ENCODE measurements around the gene TPP1. TPM values are rescaled to one million over a fixed set of nuclear protein-coding genes. Genes with fewer than 3 reads are reported as not detected.

The TPP1 gene
- total and polyA plus RNA-seq, 9 of the 15 experiments (the other 6 are each of a cell fraction or from before 2014, with no cell fraction given): 7.5 to 75.8 (median 15.7) TPM

- TF ChIP-seq FOXM1 (IDR thresholded peaks at IDR 0.05; ENCODE audit: low read depth) (no peak), FOXM1 (CRISPR knock-in tag; IDR thresholded peaks at IDR 0.05; ENCODE audit: low read depth) (peak; percentile 96; the same call in 1 of the 2 replicates), E2F5 (CRISPR knock-in tag; IDR thresholded peaks at IDR 0.05) (no peak), CREB3L1 (IDR thresholded peaks at IDR 0.05; ENCODE audit: borderline replicate concordance, low read depth) (peak; percentile 85; the same call in 1 of the 2 replicates), FIP1L1 (IDR thresholded peaks at IDR 0.05; ENCODE audit: low read depth, low read length, poor library complexity, severe bottlenecking) (no peak), TOE1 (IDR thresholded peaks at IDR 0.05; ENCODE audit: borderline replicate concordance) (peak; percentile 71; the same call in 1 of the 2 replicates), TOE1 (CRISPR knock-in tag; IDR thresholded peaks at IDR 0.05; ENCODE audit: borderline replicate concordance, low read depth) (no peak; the same call in 1 of the 2 replicates), NCOR1 (IDR thresholded peaks at IDR 0.05) (peak; percentile 71), TRIM24 (IDR thresholded peaks at IDR 0.05) (0 out of 4 replicates have a peak, but pooled peaks of 1 of the 2 experiments have one; percentile 13), MGA (IDR thresholded peaks at IDR 0.05) (peak; percentile 75), C11orf30 (IDR thresholded peaks at IDR 0.05; ENCODE audit: low read depth) (peak; percentile 79), ZBTB17 (CRISPR knock-in tag; IDR thresholded peaks at IDR 0.05) (no peak), TBP (optimal IDR thresholded peaks at IDR 0.05; ENCODE audit: low read depth, low read length) (peak; percentile 60)
Measured at GRCh38 chr11:6603287-6604080, 15.7 kb downstream of the TPP1 start, which contains the start of the genes ILK and RRP8 (continued).

Data from K562 (cell line).